DMS153 treated with DMSO at 0.1 percent for 48 hours (cell line): ENCODE measurements around the gene BSN.

Source experiments
- DNase-seq: peaks from one replicate; lab custom pipeline; 2025; ENCODE audit not compliant: unreplicated experiment; lab: John Stamatoyannopoulos, UW

BSN gene

DNA sequence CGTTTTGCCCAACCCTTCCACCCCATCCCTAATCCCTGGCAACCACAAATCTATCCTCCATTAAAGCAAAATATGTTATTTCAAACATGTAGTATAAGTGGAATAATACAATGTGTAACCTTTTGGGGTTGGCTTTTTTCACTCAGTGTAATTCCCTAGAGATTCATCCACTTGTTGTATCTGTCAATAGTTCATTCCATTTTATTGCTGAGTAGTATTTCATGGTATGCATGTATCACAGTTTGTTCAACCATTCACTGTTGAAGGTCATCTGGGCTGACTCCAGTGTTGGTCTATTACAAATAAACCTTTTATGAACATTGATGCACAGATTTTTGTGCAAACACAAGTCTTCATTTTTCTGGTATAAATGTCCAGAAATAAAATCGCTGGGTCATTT lies 38.8 kb downstream of the BSN start:
- no peak for DNase-seq

- no peak for DNase-seq
These were observed 46.5 kb downstream of the BSN start for GRCh38 chr3:49600781-49601180.

DNA sequence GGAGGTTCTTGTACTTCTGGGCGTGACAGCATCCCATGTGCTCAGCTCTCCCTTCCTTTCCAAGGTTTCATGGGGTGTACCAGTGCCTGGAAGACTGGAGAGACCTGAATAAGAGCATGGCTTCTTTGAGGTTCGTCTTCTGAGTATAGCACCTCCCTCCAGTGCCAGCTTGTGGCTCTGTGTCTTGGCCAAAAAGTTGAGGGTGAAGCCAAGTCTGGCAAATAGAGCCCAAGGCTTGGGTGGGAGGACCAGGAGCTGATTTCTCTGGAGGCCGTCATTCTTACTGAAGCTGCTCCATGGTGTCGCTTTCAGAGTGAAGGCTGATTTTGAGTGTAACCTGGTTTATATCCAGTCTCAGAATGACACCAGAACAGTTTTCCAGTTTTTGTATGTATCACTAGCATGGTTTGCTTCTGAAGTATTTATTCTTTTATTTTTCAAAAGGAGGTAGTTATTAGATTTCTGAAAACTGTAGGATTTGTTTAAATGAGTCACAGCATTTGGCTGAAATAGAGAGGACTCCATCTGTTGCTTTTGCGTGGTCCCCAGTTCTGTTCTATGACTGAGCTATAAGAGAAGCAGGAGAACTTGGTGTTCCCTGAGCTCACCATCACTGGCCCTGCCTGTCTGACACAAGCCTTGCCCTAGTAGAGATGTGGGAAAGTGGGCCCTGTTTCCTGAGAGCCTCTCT lies 47.2 kb downstream of the BSN start:
- no peak for DNase-seq

- no peak for DNase-seq
These were observed 47.8 kb downstream of the BSN start for GRCh38 chr3:49602049-49602554.

DNA sequence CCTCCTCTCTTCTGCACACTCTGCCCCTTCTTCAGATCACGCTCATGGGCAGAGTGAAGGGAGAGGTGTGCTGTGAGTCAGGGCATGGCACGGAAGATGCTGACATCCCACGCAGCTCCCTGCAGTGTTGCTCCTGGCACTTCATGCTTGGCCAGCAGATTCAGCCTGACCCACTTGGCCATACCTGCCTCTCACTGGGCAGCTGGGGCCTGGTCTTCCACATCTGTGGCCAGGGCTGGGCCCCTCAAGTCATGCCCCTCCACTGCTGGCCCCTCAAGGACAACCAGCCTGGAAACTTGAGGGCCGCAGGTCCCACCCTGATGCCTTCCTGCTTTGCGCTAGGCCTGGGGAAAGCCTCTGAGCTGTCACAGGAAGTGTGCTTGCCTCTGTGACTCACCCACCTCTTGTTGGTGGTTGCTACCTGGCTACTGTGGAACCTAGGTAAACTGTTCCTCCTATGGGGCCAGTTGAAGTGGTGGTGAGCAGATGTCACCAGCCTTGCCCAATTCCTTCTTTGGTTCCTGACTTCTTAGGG lies 48.7 kb downstream of the BSN start:
- no peak for DNase-seq

GRCh38 chr3:49606427-49606826 lies 52.1 kb downstream of the BSN start:
- DNase-seq, result no peak

DNA sequence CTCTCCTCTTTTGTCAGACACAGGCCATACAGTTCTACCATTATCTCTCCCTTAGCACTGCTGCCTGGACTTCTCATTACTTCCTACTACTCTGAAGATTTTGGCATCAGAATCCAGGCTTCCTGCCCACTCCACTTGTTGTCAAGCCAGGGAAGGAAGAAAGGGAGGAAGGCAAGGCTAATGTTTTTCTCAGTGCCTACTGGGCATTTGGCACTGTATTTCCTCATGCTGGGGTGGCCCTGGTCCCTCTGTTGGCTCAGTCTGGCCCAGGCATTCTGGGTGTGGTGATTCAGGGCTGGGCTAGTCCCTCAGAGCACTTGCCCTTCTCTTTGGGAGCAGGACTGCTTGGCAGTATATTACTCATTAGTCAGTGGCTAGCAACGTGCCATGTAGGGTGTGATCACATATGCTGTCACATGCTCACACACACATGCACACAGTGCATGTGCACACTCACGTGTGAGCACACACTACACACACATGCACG lies 52.9 kb downstream of the BSN start:
- DNase-seq, result no peak

DNA sequence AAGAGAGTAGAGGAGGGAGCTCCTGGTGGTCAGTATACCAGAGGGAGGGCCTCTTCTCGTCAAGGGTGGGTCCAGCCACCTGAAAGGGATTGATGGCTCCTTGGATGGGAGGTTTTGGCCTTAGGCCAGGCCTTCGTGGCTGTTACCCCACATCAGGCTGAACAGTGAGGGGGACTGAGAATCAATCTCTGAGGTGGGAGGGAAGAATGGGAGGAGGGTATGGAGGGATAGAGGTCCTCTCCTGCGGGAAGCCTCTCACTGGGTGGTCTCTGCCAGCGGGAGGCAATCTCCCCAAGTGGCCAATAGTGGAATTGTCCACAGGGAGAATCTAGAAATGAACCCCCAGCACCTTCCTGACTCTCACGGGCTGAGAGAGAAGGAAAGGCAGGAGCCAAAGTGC lies 53.5 kb downstream of the BSN start:
- no peak for DNase-seq

DNA sequence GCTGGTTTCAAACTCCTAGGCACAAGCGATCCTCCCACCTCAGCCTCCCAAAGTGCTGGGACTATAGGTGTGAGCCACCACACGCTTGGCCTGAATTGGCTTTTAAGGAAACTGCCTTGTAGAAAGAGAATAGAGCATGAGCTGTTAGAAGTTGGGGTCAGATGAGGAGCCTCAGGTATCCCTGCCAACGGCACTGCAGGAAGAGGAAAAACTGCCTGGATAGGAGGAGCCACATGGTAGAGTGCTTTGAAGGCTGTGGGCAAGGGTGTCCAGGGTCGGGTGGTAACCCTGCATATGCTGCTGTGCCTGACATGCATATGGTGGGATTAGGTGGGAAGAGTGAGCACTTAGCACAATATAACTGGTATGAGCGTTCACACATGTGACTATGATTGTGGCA lies 55.0 kb downstream of the BSN start:
- no peak for DNase-seq

GRCh38 chr3:49609815-49610214 lies 55.5 kb downstream of the BSN start:
- DNase-seq, result no peak

DNA sequence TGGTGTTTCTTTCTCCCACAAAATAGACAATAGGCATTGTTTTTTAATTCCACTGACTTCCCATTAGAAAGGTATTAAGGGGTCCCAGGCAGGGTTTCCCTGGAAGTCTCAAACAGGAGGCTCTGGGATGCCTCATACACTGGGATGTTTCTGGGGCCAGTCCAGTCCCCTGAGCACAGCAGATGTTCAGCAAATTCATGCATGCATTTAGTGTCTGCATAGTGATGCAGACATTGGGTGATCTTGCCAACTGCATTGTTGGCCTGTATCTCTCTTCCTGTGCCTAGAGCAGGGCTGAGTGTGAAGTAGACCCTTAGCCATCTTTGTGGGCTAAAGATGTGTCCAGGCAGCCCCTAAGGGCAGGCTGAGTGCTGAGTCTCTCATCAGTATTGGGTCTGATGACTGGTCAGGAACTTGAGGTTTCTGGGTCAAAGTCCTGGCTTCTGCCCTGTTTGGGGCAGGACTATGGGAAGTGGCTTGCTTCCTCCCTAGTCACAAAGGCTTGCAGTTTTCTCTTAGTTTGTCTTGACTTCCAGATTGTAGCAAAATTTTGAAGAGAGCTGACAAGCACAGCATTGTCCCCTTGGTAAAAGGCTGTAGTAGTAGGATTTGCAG lies 56.5 kb downstream of the BSN start:
- no peak for DNase-seq

DNA sequence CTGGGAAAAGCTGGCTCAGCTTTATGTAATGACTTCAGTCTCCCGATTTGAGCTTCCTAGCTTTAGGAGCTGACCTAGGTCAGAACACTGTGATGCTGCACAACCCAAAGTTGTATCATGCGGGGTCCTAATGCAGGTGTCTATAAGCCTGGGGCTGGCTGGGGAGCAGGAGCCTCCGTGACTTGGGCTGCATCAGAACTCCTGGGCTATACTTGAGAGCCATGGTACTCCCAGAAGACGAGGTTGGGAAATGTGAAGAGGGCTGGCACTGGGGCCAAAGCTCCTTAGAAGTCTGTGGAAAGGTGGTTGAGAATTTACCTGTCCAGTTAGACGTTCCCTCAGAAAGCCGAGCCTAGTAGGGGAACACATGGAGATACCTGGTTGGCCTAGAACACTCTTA lies 57.0 kb downstream of the BSN start:
- no peak for DNase-seq

GRCh38 chr3:49611719-49612118 lies 57.4 kb downstream of the BSN start:
- DNase-seq, result no peak

GRCh38 chr3:49614936-49615335 lies 60.7 kb downstream of the BSN start:
- no peak for DNase-seq

- DNase-seq, result no peak
These were observed 61.8 kb downstream of the BSN start for GRCh38 chr3:49616061-49616460.

GRCh38 chr3:49616491-49616941 lies 62.2 kb downstream of the BSN start:
- no peak for DNase-seq

DNA sequence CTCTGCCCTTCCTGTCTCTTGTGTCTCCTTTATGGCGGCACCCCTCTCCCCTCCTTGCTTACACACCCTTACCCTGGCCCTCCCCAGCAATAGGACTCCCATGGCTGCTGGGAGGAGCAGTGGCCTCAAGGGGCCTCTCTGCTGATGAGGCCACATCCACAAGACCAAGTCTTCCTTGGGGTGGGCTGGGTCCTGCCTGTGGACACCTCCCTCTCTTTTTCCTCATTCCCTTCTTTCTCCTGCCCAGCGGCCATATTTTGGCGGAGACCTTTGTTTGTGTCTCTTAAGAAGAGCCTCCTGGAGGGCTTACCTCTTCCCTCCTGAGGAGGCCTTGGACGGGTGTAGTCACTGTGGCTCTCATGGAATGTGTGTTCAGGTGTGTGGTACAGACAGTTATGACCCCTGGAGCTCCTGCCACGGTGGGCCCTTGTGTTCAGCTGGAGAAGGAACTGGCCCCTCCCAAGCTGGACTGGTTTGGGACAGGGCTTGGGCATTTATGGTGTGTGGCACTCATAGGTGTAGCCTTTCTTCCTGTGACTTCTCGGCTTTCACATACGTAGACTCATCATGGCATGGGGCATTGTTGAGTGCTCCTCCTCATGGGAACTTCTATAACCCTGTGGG lies 63.2 kb downstream of the BSN start:
- DNase-seq, result no peak

- DNase-seq, result no peak
These were observed 64.1 kb downstream of the BSN start for GRCh38 chr3:49618412-49618811.

DNA sequence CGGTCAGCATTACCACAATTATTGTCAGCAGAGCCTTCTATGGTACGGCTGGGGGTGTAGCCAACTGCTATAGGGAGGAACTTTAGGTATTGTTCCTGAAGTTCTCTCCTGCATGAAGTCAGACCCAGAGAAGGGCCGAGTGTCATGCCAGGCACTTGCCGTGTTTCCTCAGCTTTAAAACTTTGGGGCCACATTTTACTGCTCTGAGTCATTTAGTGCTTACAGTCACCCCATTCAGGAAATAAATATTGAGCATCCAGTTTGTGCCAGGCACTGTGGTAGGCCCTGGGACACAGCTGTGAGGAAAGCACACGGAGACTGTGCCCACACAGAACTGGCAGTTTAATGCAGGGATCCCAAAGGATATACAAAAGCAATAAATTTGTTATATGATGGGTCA lies 65.4 kb downstream of the BSN start:
- no peak for DNase-seq

DNA sequence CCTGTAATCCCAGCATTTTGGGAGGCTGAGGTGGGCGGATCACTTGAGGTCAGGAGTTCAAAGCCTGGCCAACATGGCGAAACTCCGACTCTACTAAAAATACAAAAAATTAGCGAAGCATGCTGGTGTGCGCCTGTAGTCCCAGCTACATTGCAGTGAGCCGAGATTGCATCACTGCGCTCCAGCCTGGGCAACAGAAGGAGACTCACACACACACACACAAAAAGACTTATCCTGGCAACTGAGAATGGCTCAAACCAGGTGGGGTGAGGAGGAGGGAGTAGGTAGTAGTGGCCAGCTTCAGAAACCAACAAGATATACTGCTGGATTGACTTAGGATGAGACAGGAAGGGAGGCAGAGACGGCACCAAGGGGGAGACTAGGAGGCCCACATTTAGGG lies 66.5 kb downstream of the BSN start:
- DNase-seq, result no peak

DNA sequence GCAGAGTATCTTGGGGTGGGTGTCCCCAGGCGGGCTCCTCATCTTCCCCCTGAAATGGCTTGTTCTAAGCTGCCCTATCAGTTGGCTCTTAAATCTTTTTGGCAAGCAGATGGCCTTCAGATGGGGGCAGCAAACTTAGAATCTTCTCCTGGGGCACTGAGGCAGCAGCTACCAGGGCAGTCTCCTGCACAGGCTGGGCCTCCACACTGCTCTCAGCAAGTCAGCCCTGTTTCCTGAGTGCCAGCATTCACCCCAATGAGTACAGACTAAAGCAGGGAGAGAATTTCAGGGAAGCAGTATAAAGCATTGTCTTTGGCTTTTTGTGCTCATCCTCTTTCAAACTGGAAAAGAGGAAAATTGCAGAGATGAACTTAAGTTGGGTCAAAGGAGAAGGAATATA lies 68.8 kb downstream of the BSN start:
- DNase-seq, result no peak

- no peak for DNase-seq
These were observed 70.8 kb downstream of the BSN start for GRCh38 chr3:49625071-49625470.
